GM12892 (cell line): Measurements from ENCODE around the gene DDRGK1.

Experiments
- POLR2A ChIP-seq: IDR thresholded peaks from 2 replicates; pipeline ENCODE4 v1.6.1; 2011; ENCODE audit warnings: low read depth, low read length, control low read depth
- POLR2AphosphoS5 ChIP-seq: IDR thresholded peaks from 2 replicates; pipeline ENCODE4 v1.6.1; 2011; ENCODE audit warnings: low read depth, low read length, control low read depth
- TAF1 ChIP-seq: IDR thresholded peaks from 2 replicates; pipeline ENCODE4 v1.6.1; 2011; ENCODE audit warnings: low read depth, mild to moderate bottlenecking, control low read depth, low read length, borderline replicate concordance

DNA sequence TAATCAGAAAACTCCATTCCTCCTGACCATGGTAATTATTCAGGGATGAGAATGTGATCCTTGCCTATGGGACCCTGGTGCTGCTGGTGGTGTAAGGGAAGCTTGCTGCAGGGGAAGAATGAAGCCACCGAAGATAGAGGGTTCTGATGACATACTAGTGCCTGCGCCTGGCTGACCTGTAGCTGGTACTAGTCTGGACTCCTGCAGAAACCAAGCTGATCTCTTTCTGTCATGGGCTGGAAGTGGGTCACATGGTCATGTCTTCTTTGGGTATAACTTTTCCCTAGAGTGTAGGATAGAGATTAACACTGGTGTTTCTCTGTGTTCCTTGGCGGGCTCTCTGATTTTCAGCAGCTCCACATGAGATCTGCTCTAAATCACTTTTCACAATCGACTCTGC lies 43.2 kb upstream of the DDRGK1 start:
- TF ChIP-seq POLR2A, result no peak
- TF ChIP-seq POLR2AphosphoS5, result no peak
- no peak for TF ChIP-seq TAF1
